Measurements from ENCODE around the gene ZMYM5. TPM values are rescaled to one million over a fixed set of nuclear protein-coding genes. Genes with fewer than 3 reads are reported as not detected.

The ZMYM5 gene
- total and polyA plus RNA-seq, 9 of the 15 experiments (the other 6 are each of a cell fraction or from before 2014, with no cell fraction given), result 5.4 to 11.9 (median 7.8) TPM

GRCh38 chr13:19863323-19864023, at the start of gene ZMYM5 (continued):
- TF ChIP-seq ATF2 (CRISPR knock-in tag; IDR thresholded peaks at IDR 0.05) (no peak), ELF1 (tag; IDR thresholded peaks at IDR 0.05) (no peak), HLTF (IDR thresholded peaks at IDR 0.05) (no peak), MTA2 (IDR thresholded peaks at IDR 0.05; ENCODE audit: low read depth) (no peak), MBD1 (CRISPR knock-in tag; IDR thresholded peaks at IDR 0.05) (no peak), POU5F1 (IDR thresholded peaks at IDR 0.05; ENCODE audit: borderline replicate concordance, low read depth, low read length, partially characterized antibody) (no peak), POLR3G (IDR thresholded peaks at IDR 0.05; ENCODE audit: extremely low read depth, insufficient read length, insufficient replicate concordance) (no peak), CHD1 (IDR thresholded peaks at IDR 0.05; ENCODE audit: low read length) (no peak), VEZF1 (CRISPR knock-in tag; IDR thresholded peaks at IDR 0.05) (peak; percentile 84), POLR2G (IDR thresholded peaks at IDR 0.05; ENCODE audit: low read depth, low read length) (peak; percentile 90), NONO (IDR thresholded peaks at IDR 0.05; ENCODE audit: low read depth in 2 of 2, low read length in 1 of 2) (peak in 1 of 2 experiments; percentile 56; a peak in 1 of 4 replicates), COPS2 (conservative IDR thresholded peaks at IDR 0.05) (no peak), GTF3C2 (IDR thresholded peaks at IDR 0.05; ENCODE audit: borderline replicate concordance, extremely low read depth, insufficient read length) (no peak), MAFG (tag; conservative IDR thresholded peaks at IDR 0.05) (no peak), KDM2B (CRISPR knock-in tag; IDR thresholded peaks at IDR 0.05) (no peak), SIN3A (IDR thresholded peaks at IDR 0.05; ENCODE audit: borderline replicate concordance in 2 of 2, control insufficient read depth in 1 of 2, low read depth in 2 of 2, low read length in 2 of 2) (0 out of 4 replicates have a peak, but pooled peaks of 1 of the 2 experiments have one; percentile 35), ZC3H11A (IDR thresholded peaks at IDR 0.05; ENCODE audit: low read depth, low read length) (no peak), FOXA3 (CRISPR knock-in tag; conservative IDR thresholded peaks at IDR 0.05 in 1 of 2, IDR thresholded peaks at IDR 0.05 in 1 of 2) (no peak), ZKSCAN8 (CRISPR knock-in tag; IDR thresholded peaks at IDR 0.05) (no peak), FOXP1 (CRISPR knock-in tag; IDR thresholded peaks at IDR 0.05) (no peak)
